Measurements from ENCODE around the gene CAP1.

- TF ChIP-seq CTCF (IDR thresholded peaks at IDR 0.05) (no peak), EP300 (IDR thresholded peaks at IDR 0.05) (no peak), POLR2AphosphoS5 (IDR thresholded peaks at IDR 0.05) (no peak)
These were observed 923 bp downstream of the CAP1 start for GRCh38 chr1:40041466-40041838.

Data from esophagus muscularis mucosa (tissue), 4 donors.